ENCODE data around the gene TUSC2.

TUSC2 gene

GRCh38 chr3:50354186-50354764 is 26.3 kb upstream of the TUSC2 start:
- DNase-seq: no peak

- no peak for DNase-seq
Measured at GRCh38 chr3:50353245-50354004, 25.4 kb upstream of the TUSC2 start.

GRCh38 chr3:50352781-50353180 is 24.8 kb upstream of the TUSC2 start:
- DNase-seq: no peak

GRCh38 chr3:50351323-50351697 is 23.3 kb upstream of the TUSC2 start:
- DNase-seq: no peak

GRCh38 chr3:50350527-50351322 is 22.7 kb upstream of the TUSC2 start, which contains the start of the genes CYB561D2 and NPRL2:
TSS of gene CYB561D2 (plus strand) at chr3:50350862. CDS start at chr3:50351434, 572 bp downstream.
TSS of gene NPRL2 (minus strand) at chr3:50350775. CDS start at chr3:50350652, 123 bp downstream.
- peak; percentile 88 for DNase-seq

- DNase-seq: no peak
Measured at GRCh38 chr3:50350213-50350526, 22.1 kb upstream of the TUSC2 start.

GRCh38 chr3:50347187-50347813 is 19.3 kb upstream of the TUSC2 start:
- DNase-seq: peak; percentile 52

- DNase-seq: no peak
Measured at GRCh38 chr3:50345586-50346234, 17.7 kb upstream of the TUSC2 start, which contains the start of gene ZMYND10. TSS of gene ZMYND10 (minus strand) at chr3:50345732. CDS start at chr3:50345579, 153 bp downstream.

- DNase-seq: no peak
Measured at GRCh38 chr3:50345008-50345407, 17.0 kb upstream of the TUSC2 start.

- no peak for DNase-seq
Measured at GRCh38 chr3:50342813-50343633, 15.0 kb upstream of the TUSC2 start.

- no peak for DNase-seq
Measured at GRCh38 chr3:50341996-50342650, 14.1 kb upstream of the TUSC2 start.

GRCh38 chr3:50341537-50341936 is 13.5 kb upstream of the TUSC2 start:
- DNase-seq: no peak

- no peak for DNase-seq
Measured at GRCh38 chr3:50340448-50341329, 12.7 kb upstream of the TUSC2 start, which contains the start of gene RASSF1. TSS of gene RASSF1 (minus strand) at chr3:50340836. CDS start at chr3:50340805, 31 bp downstream.

GRCh38 chr3:50340147-50340447 is 12.1 kb upstream of the TUSC2 start:
- no peak for DNase-seq

GRCh38 chr3:50339485-50340146 is 11.6 kb upstream of the TUSC2 start:
- no peak for DNase-seq

GRCh38 chr3:50338965-50339364 is 10.9 kb upstream of the TUSC2 start:
- no peak for DNase-seq

GRCh38 chr3:50337175-50337861 is 9.3 kb upstream of the TUSC2 start:
- DNase-seq: peak; percentile 97

GRCh38 chr3:50336452-50337174 is 8.6 kb upstream of the TUSC2 start:
- DNase-seq: peak; percentile 1

Data from NCI-H1092 treated with DMSO at 0.1 percent for 48 hours (cell line).